ENCODE measurements around the gene MYO1E.
"Not testable (repeated sequence)": the region's sequence is repeated elsewhere in the genome, so short reads cannot be mapped to it uniquely, and the experiment has no call there.

Gene MYO1E

GRCh38 chr15:59282515-59283337, 89.9 kb downstream of the MYO1E start:
- Histone ChIP-seq H3K27ac (ENCODE audit: insufficient read depth, low read length, poor library complexity, severe bottlenecking) (no peak overlapping the region), H3K4me3 (ENCODE audit: insufficient read depth, low read depth, low read length, poor library complexity, severe bottlenecking) (no peak overlapping the region), H3K27me3 (replicated peaks; ENCODE audit: control insufficient read depth, insufficient read depth, low read length, poor library complexity, severe bottlenecking) (no peaks in the 10 kb centered on the region), H3K9me3 (ENCODE audit: control insufficient read depth, low read length) (no peaks in the 10 kb centered on the region), H3K4me1 (ENCODE audit: control insufficient read depth, insufficient read depth, low read length, poor library complexity, severe bottlenecking) (no peaks in the 10 kb centered on the region), H3K36me3 (ENCODE audit: control insufficient read depth, insufficient read depth, low read length) (no peaks in the 10 kb centered on the region)
- DNase-seq: no peak

- Histone ChIP-seq H3K27me3 (replicated peaks; ENCODE audit: control insufficient read depth, insufficient read depth, low read length, poor library complexity, severe bottlenecking) (no peaks in the 10 kb centered on the region), H3K9me3 (ENCODE audit: control insufficient read depth, low read length) (no peaks in the 10 kb centered on the region), H3K4me3 (ENCODE audit: insufficient read depth, low read depth, low read length, poor library complexity, severe bottlenecking) (no peak overlapping the region), H3K4me1 (ENCODE audit: control insufficient read depth, insufficient read depth, low read length, poor library complexity, severe bottlenecking) (no peaks in the 10 kb centered on the region), H3K27ac (ENCODE audit: insufficient read depth, low read length, poor library complexity, severe bottlenecking) (no peak overlapping the region), H3K36me3 (ENCODE audit: control insufficient read depth, insufficient read depth, low read length) (no peaks in the 10 kb centered on the region)
- no peak for DNase-seq
Measured at GRCh38 chr15:59281699-59282098, 91.0 kb downstream of the MYO1E start.

- Histone ChIP-seq H3K4me3 (ENCODE audit: insufficient read depth, low read depth, low read length, poor library complexity, severe bottlenecking) (no peak overlapping the region), H3K9me3 (ENCODE audit: control insufficient read depth, low read length) (no peaks in the 10 kb centered on the region), H3K27me3 (replicated peaks; ENCODE audit: control insufficient read depth, insufficient read depth, low read length, poor library complexity, severe bottlenecking) (no peaks in the 10 kb centered on the region), H3K4me1 (ENCODE audit: control insufficient read depth, insufficient read depth, low read length, poor library complexity, severe bottlenecking) (no peaks in the 10 kb centered on the region), H3K27ac (ENCODE audit: insufficient read depth, low read length, poor library complexity, severe bottlenecking) (no peak overlapping the region), H3K36me3 (ENCODE audit: control insufficient read depth, insufficient read depth, low read length) (no peaks in the 10 kb centered on the region)
- no peak for DNase-seq
Measured at GRCh38 chr15:59280855-59281254, 91.8 kb downstream of the MYO1E start.

DNA sequence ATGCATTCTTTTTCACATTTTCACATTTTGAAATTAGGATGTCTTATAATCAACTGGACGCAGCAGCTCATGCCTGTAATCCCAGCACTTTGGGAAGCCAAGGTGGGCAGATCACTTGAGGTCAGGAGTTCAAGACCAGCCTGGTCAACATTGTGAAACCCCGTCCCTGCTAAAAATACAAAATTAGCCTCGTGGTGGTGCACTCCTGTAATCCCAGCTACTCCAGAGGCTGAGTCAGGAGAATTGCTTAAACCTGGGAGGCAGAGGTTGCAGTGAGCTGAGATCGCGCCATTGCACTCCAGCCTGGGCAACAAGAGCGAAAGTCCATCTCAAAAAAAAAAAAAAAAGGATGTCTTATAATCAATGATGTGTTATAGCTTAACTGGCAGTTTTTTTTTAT, 92.4 kb downstream of the MYO1E start:
- not testable (repeated sequence) for H3K27ac ChIP-seq (ENCODE audit: insufficient read depth, low read length, poor library complexity, severe bottlenecking); H3K4me1 ChIP-seq (ENCODE audit: control insufficient read depth, insufficient read depth, low read length, poor library complexity, severe bottlenecking); H3K9me3 ChIP-seq (ENCODE audit: control insufficient read depth, low read length); H3K36me3 ChIP-seq (ENCODE audit: control insufficient read depth, insufficient read depth, low read length); DNase-seq; H3K27me3 ChIP-seq (replicated peaks; ENCODE audit: control insufficient read depth, insufficient read depth, low read length, poor library complexity, severe bottlenecking); H3K4me3 ChIP-seq (ENCODE audit: insufficient read depth, low read depth, low read length, poor library complexity, severe bottlenecking)

GRCh38 chr15:59279023-59279422, 93.6 kb downstream of the MYO1E start:
- DNase-seq: no peak
- H3K4me3 ChIP-seq (ENCODE audit: insufficient read depth, low read depth, low read length, poor library complexity, severe bottlenecking): no peak overlapping the region
- no peaks in the 10 kb centered on the region for H3K9me3 ChIP-seq (ENCODE audit: control insufficient read depth, low read length)
- no peaks in the 10 kb centered on the region for H3K27me3 ChIP-seq (replicated peaks; ENCODE audit: control insufficient read depth, insufficient read depth, low read length, poor library complexity, severe bottlenecking)
- no peaks in the 10 kb centered on the region for H3K36me3 ChIP-seq (ENCODE audit: control insufficient read depth, insufficient read depth, low read length)
- H3K27ac ChIP-seq (ENCODE audit: insufficient read depth, low read length, poor library complexity, severe bottlenecking): no peak overlapping the region
- no peaks in the 10 kb centered on the region for H3K4me1 ChIP-seq (ENCODE audit: control insufficient read depth, insufficient read depth, low read length, poor library complexity, severe bottlenecking)

GRCh38 chr15:59278120-59278519, 94.6 kb downstream of the MYO1E start:
- Histone ChIP-seq H3K4me1 (ENCODE audit: control insufficient read depth, insufficient read depth, low read length, poor library complexity, severe bottlenecking) (no peaks in the 10 kb centered on the region), H3K4me3 (ENCODE audit: insufficient read depth, low read depth, low read length, poor library complexity, severe bottlenecking) (no peak overlapping the region), H3K9me3 (ENCODE audit: control insufficient read depth, low read length) (no peaks in the 10 kb centered on the region), H3K27me3 (replicated peaks; ENCODE audit: control insufficient read depth, insufficient read depth, low read length, poor library complexity, severe bottlenecking) (no peaks in the 10 kb centered on the region), H3K27ac (ENCODE audit: insufficient read depth, low read length, poor library complexity, severe bottlenecking) (no peak overlapping the region), H3K36me3 (ENCODE audit: control insufficient read depth, insufficient read depth, low read length) (no peaks in the 10 kb centered on the region)
- no peak for DNase-seq

DNA sequence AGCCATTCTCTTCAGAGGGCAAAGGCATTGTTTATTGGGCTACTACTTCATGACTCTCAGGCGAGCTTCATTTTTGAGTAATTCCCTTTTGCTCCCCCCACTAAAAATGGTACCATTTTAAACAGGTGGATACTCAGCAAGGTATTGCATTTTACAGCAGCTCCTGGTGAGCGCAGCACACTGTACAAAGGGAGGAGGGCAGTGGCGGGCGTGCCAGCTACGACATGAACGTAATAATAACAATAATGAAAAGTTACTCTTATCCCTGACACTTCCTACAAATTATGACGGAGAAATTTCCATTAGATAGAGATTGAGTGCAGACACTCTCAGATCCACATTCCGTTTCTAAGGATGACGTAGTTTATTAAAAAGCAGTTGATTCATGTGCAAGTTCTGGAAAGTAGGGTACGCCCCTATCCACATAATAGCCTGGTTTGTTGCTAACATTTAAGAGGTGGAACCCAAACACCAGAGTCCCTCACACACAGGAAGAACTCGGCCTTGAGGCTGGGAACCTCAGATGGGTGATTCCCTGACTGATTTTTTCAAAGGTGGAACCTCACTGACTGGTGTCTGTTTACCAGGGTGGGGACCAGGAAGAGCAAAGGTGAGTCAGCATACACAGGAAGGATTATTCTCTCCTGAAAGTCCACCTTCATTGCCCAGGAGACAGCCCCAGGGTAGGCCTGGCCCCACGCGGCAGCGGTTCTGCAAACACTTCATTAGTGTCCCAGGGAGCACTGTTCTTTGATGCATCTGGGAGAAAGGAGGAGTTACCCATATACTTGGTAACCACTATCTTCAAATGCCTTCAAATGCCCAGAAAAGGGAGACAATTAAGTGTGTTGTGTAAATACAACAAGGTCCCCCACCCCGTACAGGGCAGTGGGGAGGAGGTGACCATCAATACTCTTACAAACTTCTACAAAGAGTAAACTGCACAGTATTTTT, 96.2 kb downstream of the MYO1E start:
- Histone ChIP-seq H3K36me3 (ENCODE audit: control insufficient read depth, insufficient read depth, low read length) (no peaks in the 10 kb centered on the region), H3K9me3 (ENCODE audit: control insufficient read depth, low read length) (no peaks in the 10 kb centered on the region), H3K4me3 (ENCODE audit: insufficient read depth, low read depth, low read length, poor library complexity, severe bottlenecking) (no peak overlapping the region), H3K4me1 (ENCODE audit: control insufficient read depth, insufficient read depth, low read length, poor library complexity, severe bottlenecking) (no peaks in the 10 kb centered on the region), H3K27me3 (replicated peaks; ENCODE audit: control insufficient read depth, insufficient read depth, low read length, poor library complexity, severe bottlenecking) (no peaks in the 10 kb centered on the region), H3K27ac (ENCODE audit: insufficient read depth, low read length, poor library complexity, severe bottlenecking) (no peak overlapping the region)
- no peak for DNase-seq

DNA sequence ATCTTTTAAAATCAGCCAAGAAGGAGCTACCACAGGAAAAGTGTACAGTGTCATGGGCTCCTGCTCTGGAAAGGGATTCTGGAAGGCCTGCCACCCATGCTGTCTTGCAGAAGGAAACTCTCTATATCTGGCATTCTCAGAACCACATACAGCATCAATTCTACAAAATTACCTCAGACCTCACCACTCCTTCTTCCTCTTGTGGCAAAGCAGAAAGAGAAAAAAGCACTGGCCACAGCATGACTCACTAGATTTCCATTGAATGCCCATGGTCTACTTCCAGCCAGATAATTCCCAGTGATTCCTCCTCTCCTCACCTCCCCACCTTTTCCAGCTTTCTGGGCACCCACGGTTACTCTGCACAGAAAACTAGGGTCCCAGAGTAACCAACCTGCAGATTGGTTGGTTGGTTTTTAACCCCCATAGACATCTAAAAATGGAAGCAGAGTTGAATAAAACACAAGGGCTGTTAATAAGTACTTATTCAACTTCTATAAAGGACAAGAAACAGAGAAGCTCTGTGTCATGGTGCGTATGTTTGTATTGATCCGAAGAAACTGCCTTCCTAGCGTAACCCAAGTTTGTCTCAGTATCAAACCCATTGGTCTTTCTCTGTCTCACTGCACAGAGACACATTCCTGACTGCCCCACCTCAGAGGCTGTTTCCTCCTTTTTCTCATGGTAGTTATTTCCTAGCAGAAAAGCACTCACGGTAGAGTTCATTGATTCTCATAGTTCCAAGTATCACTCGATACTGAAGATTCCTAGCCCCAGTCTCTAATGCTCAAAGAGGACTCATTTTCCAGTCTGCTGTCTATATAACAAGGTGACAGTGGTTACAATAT, 98.3 kb downstream of the MYO1E start:
- DNase-seq: no peak
- Histone ChIP-seq H3K27me3 (replicated peaks; ENCODE audit: control insufficient read depth, insufficient read depth, low read length, poor library complexity, severe bottlenecking) (no peaks in the 10 kb centered on the region), H3K4me1 (ENCODE audit: control insufficient read depth, insufficient read depth, low read length, poor library complexity, severe bottlenecking) (no peaks in the 10 kb centered on the region), H3K36me3 (ENCODE audit: control insufficient read depth, insufficient read depth, low read length) (no peaks in the 10 kb centered on the region), H3K27ac (ENCODE audit: insufficient read depth, low read length, poor library complexity, severe bottlenecking) (no peak overlapping the region), H3K9me3 (ENCODE audit: control insufficient read depth, low read length) (no peaks in the 10 kb centered on the region), H3K4me3 (ENCODE audit: insufficient read depth, low read depth, low read length, poor library complexity, severe bottlenecking) (no peak overlapping the region)

DNA sequence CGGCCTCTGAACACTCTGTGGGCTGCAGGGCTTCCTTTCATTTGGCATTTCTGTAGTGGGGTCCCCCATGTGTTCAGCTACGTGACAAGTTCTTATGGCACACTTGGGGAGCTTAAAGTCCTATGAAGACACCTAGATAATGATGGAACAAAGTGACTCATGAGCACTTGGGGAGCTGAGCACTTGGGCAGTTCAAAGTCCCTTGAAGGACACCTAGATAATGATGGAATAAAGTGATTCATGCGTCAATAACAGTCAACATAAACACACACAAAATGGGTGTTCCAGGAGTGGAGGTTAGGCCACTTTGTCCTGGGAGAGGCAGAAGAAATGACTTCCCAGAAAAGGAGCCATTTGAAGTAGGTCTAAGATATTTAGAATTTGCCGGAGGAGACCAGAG, 99.4 kb downstream of the MYO1E start:
- DNase-seq: no peak
- Histone ChIP-seq H3K27ac (ENCODE audit: insufficient read depth, low read length, poor library complexity, severe bottlenecking) (no peak overlapping the region), H3K36me3 (ENCODE audit: control insufficient read depth, insufficient read depth, low read length) (no peaks in the 10 kb centered on the region), H3K4me1 (ENCODE audit: control insufficient read depth, insufficient read depth, low read length, poor library complexity, severe bottlenecking) (no peaks in the 10 kb centered on the region), H3K9me3 (ENCODE audit: control insufficient read depth, low read length) (no peaks in the 10 kb centered on the region), H3K4me3 (ENCODE audit: insufficient read depth, low read depth, low read length, poor library complexity, severe bottlenecking) (no peak overlapping the region), H3K27me3 (replicated peaks; ENCODE audit: control insufficient read depth, insufficient read depth, low read length, poor library complexity, severe bottlenecking) (no peaks in the 10 kb centered on the region)

Data from effector memory CD4-positive, alpha-beta T cell (primary cell).